LoVo (cell line): ENCODE data around the gene DYNC2I2.

ENCODE experiments used
- DNase-seq: peaks from one replicate; pipeline ENCODE4 v3.0.0-alpha.2; 2016; ENCODE audit warnings: low spot score

DYNC2I2 gene

GRCh38 chr9:128635266-128636023 is 21.2 kb downstream of the DYNC2I2 start:
- DNase-seq: peak; percentile 99

DNA sequence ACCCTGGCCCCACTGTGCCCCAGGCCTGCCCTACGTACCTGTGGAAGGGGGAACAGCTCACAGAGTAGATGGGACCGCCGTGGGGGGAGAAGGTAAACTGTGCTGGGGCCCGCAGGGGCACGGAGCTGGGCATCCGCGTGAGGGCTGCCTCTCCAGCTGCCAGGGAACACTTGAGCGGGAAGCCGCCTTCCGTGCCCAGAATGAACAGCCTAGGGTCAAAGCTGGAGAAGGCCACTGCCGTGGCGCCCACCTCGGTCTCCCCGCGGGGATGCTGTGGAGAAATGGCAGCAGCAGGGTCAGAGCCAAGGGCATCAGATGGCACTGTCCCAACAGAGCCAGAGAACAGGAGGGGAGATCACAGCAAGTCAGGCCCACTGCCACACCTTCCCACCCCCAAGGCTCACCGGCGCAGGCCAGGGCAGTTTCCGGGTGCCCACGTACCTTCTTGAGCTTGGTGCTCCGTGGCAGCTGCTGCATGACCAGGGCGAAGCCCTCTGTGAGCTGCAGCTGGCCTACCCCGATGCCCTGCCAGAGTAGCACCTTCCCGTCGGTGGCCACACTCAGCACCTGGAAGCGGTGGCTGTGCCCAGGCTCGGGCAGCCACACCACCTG is 21.9 kb downstream of the DYNC2I2 start:
- DNase-seq: no peak

DNA sequence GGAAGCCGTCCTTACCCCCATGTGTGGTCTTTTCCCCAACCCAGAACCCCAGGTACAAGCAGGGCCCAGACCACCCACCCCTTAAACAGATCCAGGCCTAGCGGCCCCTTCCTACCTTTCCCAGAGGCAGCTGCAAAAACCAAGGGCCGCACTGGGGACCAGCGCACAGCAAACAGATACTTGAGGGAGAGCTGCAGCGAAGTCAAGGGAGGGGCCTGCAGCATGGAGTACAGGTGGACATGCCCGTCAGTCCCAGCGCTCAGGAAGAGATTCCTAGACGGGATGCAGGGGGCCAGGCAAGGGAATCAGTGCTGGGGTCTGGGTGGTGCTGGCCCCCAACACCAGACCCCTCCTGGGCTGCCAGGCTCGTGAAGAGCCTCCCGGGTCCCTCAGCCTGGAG is 22.5 kb downstream of the DYNC2I2 start:
- DNase-seq: no peak

GRCh38 chr9:128633601-128634000 is 23.0 kb downstream of the DYNC2I2 start:
- no peak for DNase-seq

GRCh38 chr9:128633057-128633456 is 23.6 kb downstream of the DYNC2I2 start:
- no peak for DNase-seq

DNA sequence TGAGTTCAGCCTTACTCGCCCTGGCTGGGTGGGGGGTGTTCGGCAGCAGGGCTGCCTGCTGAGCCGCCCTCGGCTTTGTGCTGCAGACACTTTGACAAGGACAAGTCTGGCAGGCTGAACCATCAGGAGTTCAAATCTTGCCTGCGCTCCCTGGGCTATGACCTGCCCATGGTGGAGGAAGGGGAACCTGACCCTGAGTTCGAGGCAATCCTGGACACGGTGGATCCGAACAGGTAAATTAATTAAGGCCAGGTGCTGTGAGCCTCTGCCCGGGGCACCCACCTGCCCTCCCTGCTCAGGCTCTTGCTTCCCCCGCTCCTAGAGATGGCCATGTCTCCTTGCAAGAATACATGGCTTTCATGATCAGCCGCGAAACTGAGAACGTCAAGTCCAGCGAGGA is 24.2 kb downstream of the DYNC2I2 start:
- DNase-seq: no peak

- no peak for DNase-seq
These were observed 24.6 kb downstream of the DYNC2I2 start for GRCh38 chr9:128632066-128632465.

DNA sequence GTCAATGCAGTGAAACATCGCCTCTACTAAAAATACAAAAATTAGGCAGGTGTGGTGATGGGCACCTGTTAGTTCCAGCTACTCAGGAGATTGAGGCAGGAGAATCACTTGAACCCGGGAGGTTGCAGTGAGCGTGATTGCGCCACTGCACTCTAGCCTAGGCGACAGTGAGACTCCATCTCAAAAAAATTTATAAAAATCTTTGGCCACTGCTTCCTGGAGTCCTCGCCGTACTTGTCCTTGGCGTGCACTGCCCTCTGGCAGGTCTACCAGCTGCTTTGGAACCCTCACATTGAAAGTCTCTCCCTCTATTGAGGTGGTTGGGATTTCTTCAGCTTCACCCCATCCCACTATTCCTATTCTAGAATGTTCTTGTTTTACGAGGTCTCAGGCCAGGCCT is 25.0 kb downstream of the DYNC2I2 start:
- no peak for DNase-seq

- no peak for DNase-seq
These were observed 26.6 kb downstream of the DYNC2I2 start for GRCh38 chr9:128629852-128630545.

GRCh38 chr9:128629136-128629535 is 27.5 kb downstream of the DYNC2I2 start:
- no peak for DNase-seq

GRCh38 chr9:128628471-128629048 is 28.1 kb downstream of the DYNC2I2 start:
- DNase-seq: no peak

- DNase-seq: no peak
These were observed 28.7 kb downstream of the DYNC2I2 start for GRCh38 chr9:128627906-128628305.

DNA sequence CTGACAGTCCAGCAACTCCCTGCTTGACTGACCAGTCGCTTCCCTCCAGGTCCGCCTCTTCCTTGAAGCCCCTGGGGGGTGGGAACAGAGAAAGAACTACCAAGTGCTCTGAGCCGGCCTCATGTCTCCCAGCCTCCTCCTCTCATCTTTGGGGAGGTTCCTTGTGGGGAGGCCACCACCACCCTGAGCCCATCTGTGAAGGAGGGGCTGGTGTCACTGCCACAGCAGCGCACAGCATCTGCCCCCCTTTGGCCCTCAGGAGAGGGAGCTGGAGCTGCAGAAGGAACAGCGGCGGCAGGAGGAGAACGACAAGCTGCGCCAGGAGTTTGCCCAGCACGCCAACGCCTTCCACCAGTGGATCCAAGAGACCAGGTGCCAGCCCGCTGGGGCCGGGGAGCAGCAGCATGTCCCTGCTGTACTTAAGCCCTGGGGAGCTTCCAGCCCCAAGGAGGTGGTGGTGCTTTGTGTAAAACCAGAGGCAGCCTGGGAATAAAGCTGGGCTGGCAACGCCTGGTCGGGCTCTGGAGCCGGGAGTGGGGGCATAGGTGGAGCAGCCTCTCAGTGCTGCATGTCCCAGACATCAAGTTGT is 29.4 kb downstream of the DYNC2I2 start:
- DNase-seq: no peak

DNA sequence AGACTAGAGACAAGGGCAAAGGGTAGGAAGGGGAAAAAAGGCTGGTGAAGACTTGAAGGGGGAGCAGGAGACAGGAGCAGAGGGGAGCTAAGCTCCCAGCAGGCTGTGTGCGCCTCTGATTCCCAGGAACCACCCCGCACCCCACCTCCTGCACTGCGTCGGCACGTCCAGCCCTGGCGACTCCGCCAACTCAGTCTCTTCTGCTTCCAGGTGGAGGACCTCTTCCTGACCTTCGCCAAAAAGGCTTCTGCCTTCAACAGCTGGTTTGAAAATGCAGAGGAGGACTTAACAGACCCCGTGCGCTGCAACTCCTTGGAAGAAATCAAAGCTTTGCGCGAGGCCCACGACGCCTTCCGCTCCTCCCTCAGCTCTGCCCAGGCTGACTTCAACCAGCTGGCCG is 30.5 kb downstream of the DYNC2I2 start:
- DNase-seq: no peak

- DNase-seq: no peak
These were observed 31.1 kb downstream of the DYNC2I2 start for GRCh38 chr9:128625391-128626146.

- no peak for DNase-seq
These were observed 32.1 kb downstream of the DYNC2I2 start for GRCh38 chr9:128624566-128624965.

DNA sequence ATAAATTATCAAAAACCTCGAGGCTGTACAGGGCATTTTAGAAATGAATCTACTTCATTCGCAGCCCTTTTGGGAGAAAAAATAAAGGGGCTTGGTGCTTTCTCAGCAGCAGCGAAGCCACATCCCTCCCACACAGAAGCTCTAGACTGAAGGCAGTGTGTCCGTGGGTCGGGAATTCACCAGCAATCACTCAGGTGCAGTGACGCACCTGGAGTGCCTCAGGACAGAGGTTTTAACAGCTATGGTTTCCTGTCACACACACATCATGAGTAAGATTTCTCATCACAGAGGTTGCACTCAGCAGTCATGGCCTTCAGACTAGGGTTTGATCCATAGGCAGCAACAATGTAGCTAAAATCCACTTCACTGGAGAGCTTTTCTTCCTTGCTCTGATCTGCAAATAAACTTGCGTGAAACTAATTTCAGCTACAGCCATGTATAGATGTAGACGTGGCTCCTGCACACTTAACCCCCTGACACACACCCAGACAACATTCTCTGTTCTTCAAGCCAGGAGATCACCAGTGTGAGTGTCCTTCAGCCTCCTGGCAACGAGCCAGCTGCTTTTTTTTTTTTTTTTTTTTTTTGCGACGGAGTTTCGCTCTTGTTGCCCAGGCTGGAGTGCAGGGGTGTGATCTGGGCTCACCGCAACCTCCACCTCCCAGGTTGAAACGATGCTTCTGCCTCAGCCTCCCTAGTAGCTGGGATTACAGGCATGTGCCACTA is 34.8 kb downstream of the DYNC2I2 start:
- no peak for DNase-seq

DNA sequence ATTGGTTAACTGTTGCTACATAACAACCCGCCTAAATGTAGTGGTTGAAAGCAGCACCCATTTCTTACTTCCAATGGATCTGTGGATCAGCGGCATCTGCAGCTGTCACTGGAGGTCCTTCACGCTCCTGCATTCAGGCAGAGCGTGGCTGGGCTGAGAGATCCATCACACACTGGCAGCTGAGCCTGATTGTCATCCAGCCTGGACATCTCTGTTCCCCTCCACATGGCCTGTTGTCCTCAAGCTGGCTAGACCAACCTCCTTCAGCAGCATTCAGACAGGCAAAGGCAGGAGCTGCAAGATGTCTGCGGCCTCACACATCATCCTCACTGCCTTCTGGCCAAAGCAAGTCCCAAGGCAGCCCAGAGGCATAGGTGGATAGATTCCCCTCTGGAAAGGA is 36.9 kb downstream of the DYNC2I2 start:
- no peak for DNase-seq

DNA sequence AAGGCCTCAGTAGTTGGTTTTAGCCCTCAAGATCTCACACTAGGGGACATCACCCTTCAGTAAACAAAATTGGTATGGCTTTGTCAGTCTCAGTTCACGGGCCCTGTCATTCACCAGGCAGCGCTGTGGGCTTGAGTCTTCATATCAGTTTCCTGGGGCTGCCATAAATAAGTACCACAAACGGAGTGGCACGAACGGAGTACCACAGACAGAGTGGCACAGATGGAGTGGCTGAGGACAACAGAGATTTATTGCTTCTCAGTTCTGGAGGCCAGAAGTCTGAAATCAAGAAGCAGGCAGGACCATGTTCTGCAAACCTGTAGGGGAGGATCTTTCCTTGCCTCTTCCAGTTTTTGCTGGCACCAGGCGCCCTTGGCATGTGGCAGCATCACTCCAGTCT is 37.5 kb downstream of the DYNC2I2 start:
- no peak for DNase-seq

DNA sequence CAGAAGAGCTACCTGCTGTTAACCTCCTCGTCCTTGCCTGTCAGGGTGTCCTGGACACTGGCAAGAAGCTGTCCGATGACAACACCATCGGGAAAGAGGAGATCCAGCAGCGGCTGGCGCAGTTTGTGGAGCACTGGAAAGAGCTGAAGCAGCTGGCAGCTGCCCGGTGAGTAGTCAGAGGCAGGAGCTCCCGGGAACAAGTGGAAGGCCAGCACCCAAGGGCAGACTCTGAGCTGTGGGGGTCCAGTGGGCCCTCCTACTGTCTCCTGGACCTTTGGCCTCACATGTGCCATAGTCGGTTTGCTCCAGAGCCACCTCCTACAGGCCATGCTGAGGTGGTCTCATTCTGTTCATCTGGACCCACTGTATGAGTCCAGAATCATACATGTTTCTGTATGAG is 38.7 kb downstream of the DYNC2I2 start:
- DNase-seq: no peak

DNA sequence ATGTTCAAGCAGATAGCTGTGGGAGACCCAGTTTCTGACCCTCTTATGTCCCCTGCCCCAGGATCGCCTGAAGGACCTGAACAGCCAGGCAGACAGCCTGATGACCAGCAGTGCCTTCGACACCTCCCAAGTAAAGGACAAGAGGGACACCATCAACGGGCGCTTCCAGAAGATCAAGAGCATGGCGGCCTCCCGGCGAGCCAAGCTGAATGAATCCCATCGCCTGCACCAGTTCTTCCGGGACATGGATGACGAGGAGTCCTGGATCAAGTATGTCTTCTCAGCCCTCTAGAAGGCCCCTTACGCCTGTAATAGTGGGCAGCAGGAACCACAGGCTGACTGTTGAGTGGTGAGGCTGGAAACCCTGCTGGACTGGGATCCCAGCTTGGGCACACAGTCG is 41.1 kb downstream of the DYNC2I2 start:
- no peak for DNase-seq
